ENCODE results near the gene INKA2.

- TF ChIP-seq, protein P1, sequence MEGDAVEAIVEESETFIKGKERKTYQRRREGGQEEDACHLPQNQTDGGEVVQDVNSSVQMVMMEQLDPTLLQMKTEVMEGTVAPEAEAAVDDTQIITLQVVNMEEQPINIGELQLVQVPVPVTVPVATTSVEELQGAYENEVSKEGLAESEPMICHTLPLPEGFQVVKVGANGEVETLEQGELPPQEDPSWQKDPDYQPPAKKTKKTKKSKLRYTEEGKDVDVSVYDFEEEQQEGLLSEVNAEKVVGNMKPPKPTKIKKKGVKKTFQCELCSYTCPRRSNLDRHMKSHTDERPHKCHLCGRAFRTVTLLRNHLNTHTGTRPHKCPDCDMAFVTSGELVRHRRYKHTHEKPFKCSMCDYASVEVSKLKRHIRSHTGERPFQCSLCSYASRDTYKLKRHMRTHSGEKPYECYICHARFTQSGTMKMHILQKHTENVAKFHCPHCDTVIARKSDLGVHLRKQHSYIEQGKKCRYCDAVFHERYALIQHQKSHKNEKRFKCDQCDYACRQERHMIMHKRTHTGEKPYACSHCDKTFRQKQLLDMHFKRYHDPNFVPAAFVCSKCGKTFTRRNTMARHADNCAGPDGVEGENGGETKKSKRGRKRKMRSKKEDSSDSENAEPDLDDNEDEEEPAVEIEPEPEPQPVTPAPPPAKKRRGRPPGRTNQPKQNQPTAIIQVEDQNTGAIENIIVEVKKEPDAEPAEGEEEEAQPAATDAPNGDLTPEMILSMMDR (IDR thresholded peaks at IDR 0.05), result no peak
- peak in 2 of 4 donors; percentile 4 to 39 for TF ChIP-seq POLR2AphosphoS5 (IDR thresholded peaks at IDR 0.05)
These were observed 18.0 kb downstream of the INKA2 start for GRCh38 chr1:111720977-111721786.
